A549 (cell line): ENCODE measurements around the gene TEX2. TPM values are rescaled to one million over a fixed set of nuclear protein-coding genes. Genes with fewer than 3 reads are reported as not detected.

Experiments
- ATAC-seq, 2 experiments: fragments of 200-7000 bp in 1 of 2; fragments of >200 bp in 1 of 2; cut with Nextera tagmentation in 1 of 2; cut with Tn5 transposase in 1 of 2; 3 replicates each; pipeline versions ENCODE4 v1.8.0 to v1.9.1; 2018 to 2020; ENCODE audit warnings: mild to moderate bottlenecking in 1 of 2, moderate library complexity in 1 of 2
- CTCF ChIA-PET: fragments of 300-600 bp; sonication (Branson Sonifier 250); formaldehyde crosslinking; extraction: SDS; loops from one replicate; lab custom pipeline; 2021; ENCODE audit warnings: antibody characterized with exemption, inconsistent platforms; lab: Yijun Ruan, JAX
- POLR2A ChIA-PET: fragments of 350-600 bp; formaldehyde crosslinking; extraction: SDS; loops from one replicate; lab custom pipeline; 2021; ENCODE audit warnings: antibody characterized with exemption, inconsistent platforms; lab: Yijun Ruan, JAX
- DNase-seq, 2 experiments: peaks; one replicate each; pipeline versions ENCODE4 v3.0.0 to v3.0.0-alpha.2; 2011 to 2016; ENCODE audit warnings: low read depth in 1 of 2, low spot score in 1 of 2
- FAIRE-seq: peaks from 2 replicates; lab custom pipeline; 2011; peaks lifted over from hg19 to GRCh38; lab: Jason Lieb, UNC
- H3K27ac ChIP-seq, 2 experiments: fragments of >200 bp; sonication (Bioruptor Twin); formaldehyde crosslinking; 3 replicates each; pipeline ENCODE4 v1.5.1; 2016 to 2017
- H3K4me1 ChIP-seq: fragments of >200 bp; sonication (Bioruptor Twin); formaldehyde crosslinking; 3 replicates; pipeline ENCODE4 v1.6.1; 2016
- H3K4me2 ChIP-seq: fragments of >200 bp; sonication (Bioruptor Twin); formaldehyde crosslinking; 3 replicates; pipeline ENCODE4 v1.6.1; 2016
- H3K4me3 ChIP-seq: fragments of >200 bp; sonication (Bioruptor Twin); formaldehyde crosslinking; 3 replicates; pipeline ENCODE4 v1.5.1; 2016
- H3K9me3 ChIP-seq: fragments of >200 bp; sonication (Bioruptor Twin); formaldehyde crosslinking; 3 replicates; pipeline ENCODE4 v1.6.1; 2016
- ATOH8 ChIP-seq: fragments of 250-450 bp; sonication (Bioruptor Pico); IDR thresholded peaks from 2 replicates; pipeline ENCODE4 v1.5.0; 2020; ENCODE audit warnings: low read depth, mild to moderate bottlenecking, moderate library complexity
- BHLHE40 ChIP-seq: IDR thresholded peaks from 2 replicates; pipeline ENCODE4 v1.6.1; 2012; ENCODE audit warnings: low read depth, low read length, inconsistent platforms
- CHD4 ChIP-seq: fragments of 200-600 bp; sonication (generic); IDR thresholded peaks from 2 replicates; pipeline ENCODE4 v1.6.1; 2016; ENCODE audit warnings: antibody characterized with exemption, mild to moderate bottlenecking, borderline replicate concordance
- CTCF ChIP-seq: fragments of >200 bp; sonication (Bioruptor Twin); formaldehyde crosslinking; IDR thresholded peaks from 3 replicates; pipeline ENCODE4 v1.5.1; 2016
- E2F6 ChIP-seq: IDR thresholded peaks from 2 replicates; pipeline ENCODE4 v1.6.1; 2012; ENCODE audit warnings: low read depth, borderline replicate concordance
- EP300 ChIP-seq, 2 experiments: fragments of >200 bp; sonication (Bioruptor Twin); formaldehyde crosslinking; IDR thresholded peaks; 2 replicates in 1 of 2; 3 replicates in 1 of 2; pipeline ENCODE4 v1.6.1; 2016 to 2017
- FOXS1 ChIP-seq: fragments of 250-450 bp; sonication (Bioruptor Pico); IDR thresholded peaks from 2 replicates; pipeline ENCODE4 v1.5.0; 2020; ENCODE audit warnings: mild to moderate bottlenecking, moderate library complexity
- HDAC2 ChIP-seq: fragments of 200-600 bp; sonication (generic); IDR thresholded peaks from 2 replicates; pipeline ENCODE4 v1.6.1; 2016
- HES2 ChIP-seq: fragments of >200 bp; sonication (Bioruptor Twin); formaldehyde crosslinking; IDR thresholded peaks from 2 replicates; pipeline ENCODE4 v1.6.1; 2016
- HOXB13 ChIP-seq: fragments of 250-450 bp; sonication (Bioruptor Pico); IDR thresholded peaks from 2 replicates; pipeline ENCODE4 v1.5.0; 2020; ENCODE audit warnings: low read depth, mild to moderate bottlenecking, moderate library complexity
- JUNB ChIP-seq: fragments of >200 bp; sonication (Bioruptor Twin); formaldehyde crosslinking; IDR thresholded peaks from 2 replicates; pipeline ENCODE4 v1.6.1; 2016
- MAFK ChIP-seq: fragments of 450-650 bp; IDR thresholded peaks from 2 replicates; pipeline ENCODE4 v1.6.1; 2014; ENCODE audit not compliant: partially characterized antibody
- NR3C1 ChIP-seq: fragments of >200 bp; sonication (Bioruptor Twin); formaldehyde crosslinking; IDR thresholded peaks from 3 replicates; pipeline ENCODE4 v1.6.1; 2017
- PBX3 ChIP-seq: IDR thresholded peaks from 2 replicates; pipeline ENCODE4 v1.6.1; 2012
- PHF8 ChIP-seq: fragments of 200-600 bp; sonication (generic); IDR thresholded peaks from 2 replicates; pipeline ENCODE4 v1.6.1; 2016; ENCODE audit warnings: low read depth, mild to moderate bottlenecking, antibody characterized with exemption, moderate library complexity, borderline replicate concordance
- POLR2A ChIP-seq: IDR thresholded peaks from 2 replicates; pipeline ENCODE4 v1.6.1; 2012; ENCODE audit warnings: mild to moderate bottlenecking, low read length
- POLR2AphosphoS2 ChIP-seq: conservative IDR thresholded peaks from 2 replicates; pipeline ENCODE4 v1.6.1; 2012; ENCODE audit warnings: low read length, improper control_type of control experiment, inconsistent platforms
- RAD21 ChIP-seq, 2 experiments: fragments of >200 bp in 1 of 2; sonication (Bioruptor Twin) in 1 of 2; formaldehyde crosslinking in 1 of 2; IDR thresholded peaks in 1 of 2; conservative IDR thresholded peaks in 1 of 2; 2 replicates in 1 of 2; 3 replicates in 1 of 2; pipeline ENCODE4 v1.6.1; 2012 to 2018; ENCODE audit warnings: inconsistent platforms in 1 of 2
- RCOR1 ChIP-seq: fragments of 150-350 bp; IDR thresholded peaks from 2 replicates; pipeline ENCODE4 v1.6.1; 2014; ENCODE audit warnings: antibody characterized with exemption, low read length, low read depth
- RFX5 ChIP-seq: fragments of 450-650 bp; IDR thresholded peaks from 2 replicates; pipeline ENCODE4 v1.7.1; 2014; ENCODE audit warnings: antibody characterized with exemption, mild to moderate bottlenecking, moderate library complexity
- RNF2 ChIP-seq: fragments of 200-600 bp; sonication (generic); IDR thresholded peaks from 2 replicates; pipeline ENCODE4 v1.6.1; 2016; ENCODE audit warnings: low read depth, mild to moderate bottlenecking, antibody characterized with exemption, moderate library complexity, borderline replicate concordance
- SMC3 ChIP-seq: fragments of >200 bp; sonication (Bioruptor Twin); formaldehyde crosslinking; IDR thresholded peaks from 3 replicates; pipeline ENCODE4 v1.6.1; 2018; ENCODE audit warnings: inconsistent platforms
- TFCP2L1 ChIP-seq: fragments of 250-450 bp; sonication (Bioruptor Pico); IDR thresholded peaks from 2 replicates; pipeline ENCODE4 v1.5.0; 2021; ENCODE audit warnings: mild to moderate bottlenecking
- TP53 ChIP-seq: fragments of 250-450 bp; sonication (Bioruptor Pico); IDR thresholded peaks from 2 replicates; pipeline ENCODE4 v1.5.0; 2021; ENCODE audit warnings: mild to moderate bottlenecking, moderate library complexity
- USF2 ChIP-seq: fragments of 450-650 bp; IDR thresholded peaks from 2 replicates; pipeline ENCODE4 v1.6.1; 2014; ENCODE audit warnings: antibody characterized with exemption
- ZNF302 ChIP-seq: fragments of 250-450 bp; sonication (Bioruptor Pico); IDR thresholded peaks from 2 replicates; pipeline ENCODE4 v1.9.0; 2021; ENCODE audit warnings: inconsistent platforms, mild to moderate bottlenecking, moderate library complexity
- ZSCAN20 ChIP-seq: fragments of 250-450 bp; sonication (Bioruptor Pico); IDR thresholded peaks from 2 replicates; pipeline ENCODE4 v1.8.0; 2022; ENCODE audit warnings: mild to moderate bottlenecking, moderate library complexity
- WGBS: methylation state at CpG from one replicate; pipeline ENCODE4 v1.1.6; 2017; ENCODE audit errors: missing lambda C conversion rate; 5-methylcytosine and 5-hydroxymethylcytosine counted together
- polyA plus RNA-seq, 4 experiments: library from polyadenylated mRNA; depleted of rRNA in 3 of 4; stranded (reverse); fragments of >200 nt; fragmentation: RNase III in 1 of 4; extraction: RNeasy Plus Mini Kit Qiagen cat#74134 plus additional on column Dnase treatment in 1 of 4; gene quantifications; 2 replicates in 3 of 4; 3 replicates in 1 of 4; pipeline ENCODE4 v1.2.3, GENCODE V29; 2011 to 2017

Gene TEX2
- polyA plus RNA-seq, 2 of the 4 experiments (the other 2 are of a cell fraction): 9.3 to 16.2 TPM

GRCh38 chr17:64309710-64310109, 46.6 kb upstream of the TEX2 start:
- Histone ChIP-seq H3K4me3 (no peak overlapping the region), H3K27ac (no peak overlapping the region), H3K9me3 (no peaks in the 10 kb centered on the region), H3K4me2 (no peak overlapping the region), H3K4me1 (no peaks in the 10 kb centered on the region)
- 72% methylated on average over 4 of the region's 4 CpGs for WGBS
- DNase-seq: no peak
- CTCF ChIA-PET: interaction anchor here (0.6 to 34.6 kb wide), 11 partner anchors 8 to 390 kb away, joined by 3 to 776 read pairs (median 4); no protein-coding TSS in a partner anchor
- ATAC-seq: no peak
- TF ChIP-seq RCOR1 (no peak), CHD4 (no peak), NR3C1 (no peak), JUNB (no peak), POLR2A (no peak), HOXB13 (CRISPR knock-in tag) (no peak), POLR2AphosphoS2 (no peak)
- FAIRE-seq: no peak
- POLR2A ChIA-PET: no interaction called here

- CTCF ChIA-PET: interaction anchor here (0.8 to 34.6 kb wide), 12 partner anchors 9 to 389 kb away, joined by 3 to 776 read pairs (median 4); no protein-coding TSS in a partner anchor
- TF ChIP-seq HDAC2 (no peak), HES2 (no peak), BHLHE40 (no peak), ZNF302 (CRISPR knock-in tag) (no peak), TP53 (CRISPR knock-in tag) (no peak), RFX5 (no peak)
- TF ChIP-seq, all 56 proteins: peak for 0
- FAIRE-seq (no peak), DNase-seq (no peak), ATAC-seq (no peak)
- no peak overlapping the region for H3K27ac ChIP-seq
- POLR2A ChIA-PET: no interaction called here
- no peaks in the 10 kb centered on the region for H3K4me1 ChIP-seq
- whole genome bisulfite sequencing: 67% methylated on average over 2 of the region's 2 CpGs
- no peak overlapping the region for H3K4me3 ChIP-seq
- no peak overlapping the region for H3K4me2 ChIP-seq
- H3K9me3 ChIP-seq: no peaks in the 10 kb centered on the region
Observed at GRCh38 chr17:64309021-64309420, 46.0 kb upstream of the TEX2 start.

- H3K4me3 ChIP-seq: no peak overlapping the region
- FAIRE-seq: peak; percentile 43
- no peak overlapping the region for H3K4me2 ChIP-seq
- no peak overlapping the region for H3K27ac ChIP-seq
- ChIA-PET POLR2A (interaction anchor here (0.7 kb wide), 1 partner anchor 360 kb away, joined by 6 read pairs; no protein-coding TSS in a partner anchor), CTCF (interaction anchor here (0.6 to 34.6 kb wide), 34 partner anchors 9 to 540 kb away, joined by 3 to 776 read pairs (median 4); no protein-coding TSS in a partner anchor)
- TF ChIP-seq E2F6: no peak
- TF ChIP-seq ZSCAN20 (CRISPR knock-in tag): no peak
- no peak for TF ChIP-seq PBX3
- TF ChIP-seq EP300 (IDR thresholded peaks at IDR 0.05): no peak
- no peak for TF ChIP-seq NR3C1
- no peak for TF ChIP-seq HDAC2
- peak; percentile 71 for TF ChIP-seq RAD21 (conservative IDR thresholded peaks at IDR 0.05 in 1 of 2, IDR thresholded peaks at IDR 0.05 in 1 of 2)
- TF ChIP-seq CTCF: peak; percentile 97
- no peak for TF ChIP-seq ZNF302 (CRISPR knock-in tag)
- no peak for TF ChIP-seq PHF8
- TF ChIP-seq TFCP2L1 (CRISPR knock-in tag): no peak
- no peak for TF ChIP-seq RNF2
- TF ChIP-seq USF2: peak; percentile 71
- TF ChIP-seq FOXS1 (CRISPR knock-in tag): no peak
- TF ChIP-seq MAFK: no peak
- peak; percentile 89 for TF ChIP-seq SMC3
- no peak for TF ChIP-seq ATOH8 (CRISPR knock-in tag)
- no peaks in the 10 kb centered on the region for H3K9me3 ChIP-seq
- no peaks in the 10 kb centered on the region for H3K4me1 ChIP-seq
- peak; percentile 73 to 76 for DNase-seq
- peak; percentile 68 to 83; a peak in 4 of 6 replicates for ATAC-seq
- 16% methylated on average over 11 of the region's 11 CpGs for WGBS
Observed at GRCh38 chr17:64306850-64307463, 43.9 kb upstream of the TEX2 start.
